GM20431 (cell line): ENCODE data around the gene AIFM3.
"Not testable (repeated sequence)": the region's sequence is repeated elsewhere in the genome, so short reads cannot be mapped to it uniquely, and the experiment has no call there.

Experiments used
- in situ Hi-C: fragments of 300-500 bp; cut with MseI, MboI; formaldehyde crosslinking; loops from one replicate; pipeline ENCODE4 v1.15.0; 2020; ENCODE audit warnings: low sequenced_read_pairs; ENCODE audit not compliant: unreplicated experiment

The AIFM3 gene

GRCh38 chr22:20999350-21000206, 32.5 kb downstream of the AIFM3 start:
- in situ Hi-C loops: no loop called here

GRCh38 chr22:21000207-21000986, 33.3 kb downstream of the AIFM3 start:
- in situ Hi-C loops: no loop called here

GRCh38 chr22:21000987-21001600, 34.0 kb downstream of the AIFM3 start:
- in situ Hi-C loops: no loop called here

DNA sequence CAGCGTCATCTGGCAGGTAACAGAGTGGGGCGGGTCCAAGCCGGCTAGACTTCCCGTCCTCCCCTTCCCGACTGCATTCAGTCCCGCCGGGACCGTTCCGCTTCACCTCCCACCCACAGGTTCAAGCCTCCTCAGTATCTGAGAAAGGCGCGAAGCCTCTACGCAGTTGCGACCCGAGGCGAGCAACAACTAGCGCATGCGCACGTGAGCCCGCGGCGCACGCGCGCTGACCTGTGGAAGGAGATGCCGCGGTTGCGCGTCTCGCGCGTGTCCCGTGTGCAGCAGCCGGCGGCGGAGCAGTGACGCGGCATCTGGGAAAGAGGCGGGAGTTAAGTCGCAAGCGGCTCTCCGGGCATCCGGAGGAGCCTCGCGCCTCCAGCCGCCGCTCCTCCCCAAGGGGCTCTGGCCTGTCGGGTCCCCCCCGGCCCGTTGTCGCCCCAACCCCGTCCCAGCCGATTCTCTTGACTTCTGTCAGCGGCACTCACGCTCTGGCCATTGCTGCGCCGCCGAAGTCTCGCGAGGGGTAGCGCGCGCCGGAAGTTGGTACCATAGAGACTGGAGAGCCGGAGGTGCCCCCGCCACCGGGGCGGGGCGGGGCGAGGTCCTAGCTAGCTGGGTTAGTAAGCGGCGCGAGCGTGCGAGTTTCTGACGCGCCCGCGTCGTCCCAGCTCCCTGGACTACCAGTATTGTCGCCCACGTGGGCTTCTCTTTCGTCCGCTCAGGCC, 34.7 kb downstream of the AIFM3 start, which contains the start of gene THAP7:
Gene THAP7, minus strand, starts transcription at position 518 of the 725 bp plus-strand sequence. Its CDS starts 207 bp downstream, at position 311.
- in situ Hi-C loops: no loop called here

DNA sequence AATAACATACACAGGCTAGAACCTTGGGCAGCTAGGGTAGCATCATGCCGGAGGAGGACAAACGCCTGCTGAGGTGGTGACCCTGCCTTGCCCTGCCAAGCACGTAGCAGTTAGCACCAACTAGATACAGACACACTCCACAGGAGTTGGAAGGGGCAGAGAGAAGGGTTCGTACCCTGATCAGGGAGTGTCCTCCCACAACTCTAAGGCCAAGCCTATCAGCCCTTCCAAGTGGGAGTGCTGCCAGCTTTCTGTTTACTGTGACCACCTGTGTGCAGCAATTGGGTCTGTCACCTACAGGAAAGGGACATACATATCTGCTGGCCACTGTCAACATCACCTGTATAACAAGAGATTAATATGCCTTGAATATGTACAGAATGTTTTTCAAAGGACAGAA, 36.7 kb downstream of the AIFM3 start:
- in situ Hi-C loops: no loop called here

- in situ Hi-C loops: not testable (repeated sequence)
Observed at GRCh38 chr22:21009208-21009607, 42.2 kb downstream of the AIFM3 start.

- in situ Hi-C loops: no loop called here
Observed at GRCh38 chr22:21009638-21010425, 42.8 kb downstream of the AIFM3 start.

GRCh38 chr22:21010426-21011113, 43.5 kb downstream of the AIFM3 start:
- in situ Hi-C loops: no loop called here

DNA sequence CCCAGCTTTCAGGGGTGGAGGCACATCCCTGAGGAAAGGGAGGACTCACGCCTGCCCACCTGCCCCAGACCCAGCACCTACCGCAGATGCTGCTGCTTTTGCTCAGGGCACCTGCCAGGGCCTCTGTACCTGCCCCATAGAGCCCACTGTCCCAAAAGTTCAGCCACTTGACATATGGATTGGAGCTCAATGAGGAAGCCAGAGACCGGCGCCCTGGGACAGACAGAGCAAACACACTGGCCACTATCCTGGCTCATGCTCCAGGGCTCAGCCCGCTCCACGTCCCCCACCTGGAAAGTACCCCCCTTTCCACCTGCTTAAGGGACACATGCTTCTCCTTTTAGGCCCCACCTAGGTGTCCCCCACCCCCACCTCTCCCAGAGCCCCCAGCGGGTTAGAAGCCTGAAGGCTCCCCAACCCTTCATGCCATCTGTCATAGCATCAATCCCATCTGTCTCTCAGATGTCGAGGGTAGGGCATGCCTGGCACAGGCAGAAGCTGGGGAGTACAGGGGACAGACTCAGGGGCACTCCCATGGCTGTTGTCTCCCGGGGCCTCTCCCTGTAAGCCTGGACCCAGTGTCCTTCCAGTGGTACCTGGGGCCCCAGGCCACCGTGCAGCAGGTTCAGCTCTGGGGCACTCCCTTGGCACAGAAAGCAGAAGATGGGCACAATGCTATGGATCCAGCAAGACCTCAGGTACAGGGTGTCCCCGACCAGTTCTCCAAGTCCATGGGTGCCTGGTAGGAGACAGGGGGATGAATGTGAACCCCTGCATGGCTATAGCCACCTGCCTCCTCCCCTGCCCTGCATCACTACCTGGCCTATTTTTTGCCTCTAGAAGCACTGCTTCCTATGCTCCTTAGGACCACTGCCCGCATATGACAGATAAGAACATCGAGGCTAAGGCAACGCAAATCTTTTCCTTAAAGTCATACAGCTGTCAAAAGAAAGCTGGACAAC, 45.7 kb downstream of the AIFM3 start:
- in situ Hi-C loops: no loop called here

- in situ Hi-C loops: no loop called here
Observed at GRCh38 chr22:21013657-21014201, 46.7 kb downstream of the AIFM3 start.

DNA sequence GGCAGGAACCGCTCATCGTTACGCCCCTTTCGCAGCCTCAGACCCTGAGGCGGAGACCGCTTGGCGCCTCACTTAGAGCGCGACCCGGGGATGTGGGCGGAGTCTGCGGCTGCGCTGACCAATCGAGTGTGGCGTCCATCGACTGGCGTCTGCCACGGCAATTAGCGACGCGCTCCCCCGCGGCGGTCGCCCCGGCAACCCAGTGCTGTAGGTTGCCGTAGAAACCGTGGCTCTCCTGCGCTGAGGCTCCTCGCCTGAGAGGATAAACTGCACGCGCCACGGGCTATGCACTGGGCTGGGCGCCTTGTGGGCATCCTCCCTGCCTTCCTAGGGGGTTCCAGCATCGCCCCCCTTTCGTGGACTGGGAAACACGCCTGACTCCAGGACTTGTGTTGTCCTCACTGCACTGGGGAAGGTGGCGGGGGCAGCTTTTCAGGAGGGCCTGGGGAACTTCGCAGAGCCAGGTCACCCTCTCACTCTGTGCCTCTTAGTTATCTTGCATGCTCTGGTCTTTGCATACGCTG, 47.2 kb downstream of the AIFM3 start:
- in situ Hi-C loops: no loop called here

GRCh38 chr22:21014726-21015465, 47.8 kb downstream of the AIFM3 start, which contains the start of gene P2RX6:
Gene P2RX6, plus strand, starts transcription at chr22:21015165. Its CDS starts 10 bp downstream, at chr22:21015175.
- in situ Hi-C loops: no loop called here

- in situ Hi-C loops: no loop called here
Observed at GRCh38 chr22:21015466-21016006, 48.5 kb downstream of the AIFM3 start.

GRCh38 chr22:21016644-21017420, 49.8 kb downstream of the AIFM3 start:
- in situ Hi-C loops: no loop called here

DNA sequence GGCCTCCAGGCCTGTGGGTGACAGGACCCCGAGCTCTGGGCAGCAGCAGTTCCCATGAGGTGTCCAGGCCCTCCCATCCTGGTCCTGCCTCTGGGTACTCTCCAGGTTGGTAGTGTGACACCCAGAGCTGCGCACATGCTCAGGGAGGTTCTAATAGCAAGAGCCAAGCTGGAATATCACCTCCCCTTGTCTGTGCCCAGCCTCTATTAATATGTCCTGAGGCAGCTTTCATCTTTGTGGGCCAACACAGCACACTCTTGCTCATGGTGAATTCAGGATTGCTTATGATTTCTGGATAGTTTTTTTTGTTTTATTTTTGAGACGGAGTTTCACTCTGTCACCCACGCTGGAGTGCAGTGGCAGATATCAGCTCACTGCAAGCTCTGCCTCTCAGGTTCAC, 51.3 kb downstream of the AIFM3 start:
- in situ Hi-C loops: no loop called here
